Duodenal mucosa (tissue), 2 donors: ENCODE measurements around the gene GRK2.

Experiments
- H3K27ac ChIP-seq: one replicate; pipeline ENCODE4 v1.7.0; 2013; ENCODE audit warnings: low read depth, low read length
- H3K27me3 ChIP-seq, 2 donors: one replicate each; pipeline ENCODE4 v1.7.0; 2013; ENCODE audit warnings: low read length in 2 of 2, control low read depth in 1 of 2; ENCODE audit not compliant: insufficient read depth in 2 of 2, control insufficient read depth in 1 of 2
- H3K36me3 ChIP-seq, 2 donors: one replicate each; pipeline ENCODE4 v1.7.0; 2013; ENCODE audit warnings: low read length in 2 of 2, control low read depth in 1 of 2; ENCODE audit not compliant: insufficient read depth in 2 of 2, control insufficient read depth in 1 of 2
- H3K4me1 ChIP-seq, 2 donors: one replicate each; pipeline ENCODE4 v1.7.0; 2013; ENCODE audit warnings: low read length in 2 of 2, control low read depth in 1 of 2; ENCODE audit not compliant: insufficient read depth in 2 of 2, control insufficient read depth in 1 of 2
- H3K4me3 ChIP-seq, 2 donors: one replicate each; pipeline ENCODE4 v1.7.0; 2013; ENCODE audit warnings: low read length in 2 of 2, low read depth in 1 of 2
- H3K9ac ChIP-seq, 2 donors: one replicate each; pipeline ENCODE4 v1.7.0; 2013; ENCODE audit warnings: low read length in 2 of 2, low read depth in 1 of 2
- H3K9me3 ChIP-seq, 2 donors: one replicate each; pipeline ENCODE4 v1.7.0; 2013; ENCODE audit warnings: low read length in 2 of 2, control low read depth in 1 of 2; ENCODE audit not compliant: control insufficient read depth in 1 of 2

The GRK2 gene

GRCh38 chr11:67277231-67277961, 11.1 kb downstream of the GRK2 start:
- H3K9me3 ChIP-seq = no peaks in the 10 kb centered on the region
- H3K27me3 ChIP-seq = no peaks in the 10 kb centered on the region
- H3K4me3 ChIP-seq = peak overlapping the region; percentile 63 to 64
- H3K4me1 ChIP-seq = peaks cover 49 to 70% of the 10 kb centered on the region in 2 donors
- H3K27ac ChIP-seq = peak overlapping the region; percentile 87
- H3K36me3 ChIP-seq = peaks cover 34 to 57% of the 10 kb centered on the region in 2 donors
- peak overlapping the region; percentile 44 to 59 for H3K9ac ChIP-seq

DNA sequence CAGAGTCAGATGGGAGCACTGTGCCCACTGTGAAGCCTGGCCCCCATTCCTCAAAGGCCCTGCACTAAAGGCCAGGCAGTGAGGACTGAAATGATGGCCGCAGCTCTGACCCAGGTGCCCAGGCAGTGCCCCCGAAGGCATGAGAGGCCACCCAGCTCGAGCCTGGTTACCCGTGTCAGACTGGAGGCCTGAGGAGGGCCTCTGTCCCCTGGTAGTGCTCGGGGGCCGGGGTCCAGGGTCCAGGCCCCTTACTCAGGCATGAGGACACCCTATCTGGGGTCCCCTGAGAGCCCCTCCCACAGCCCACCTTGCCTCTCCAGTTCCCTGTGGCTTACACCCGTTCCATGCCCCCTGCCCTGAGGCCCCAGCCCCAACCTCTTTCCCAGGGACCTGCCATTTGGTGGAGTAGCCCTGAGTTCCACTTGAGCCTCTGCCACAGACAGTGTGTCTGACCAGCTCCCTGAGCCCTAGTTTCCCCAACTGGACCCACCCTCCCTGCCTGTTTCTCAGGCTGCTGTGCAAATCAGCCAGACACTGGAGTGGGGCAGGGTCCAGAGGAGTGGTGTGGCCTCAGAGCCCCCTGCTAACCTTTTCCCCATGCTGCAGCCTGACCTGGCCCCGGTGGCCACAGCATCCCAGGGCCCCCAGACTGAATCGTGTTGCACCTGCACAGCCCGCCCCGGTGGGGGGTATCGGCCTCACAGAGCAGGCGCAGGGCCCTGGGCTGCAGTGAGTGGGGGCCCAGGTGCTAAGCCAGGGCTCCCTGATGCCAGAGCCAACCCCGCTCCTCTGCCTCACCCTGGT, 12.1 kb downstream of the GRK2 start:
- no peaks in the 10 kb centered on the region for H3K9me3 ChIP-seq
- H3K4me3 ChIP-seq = peak overlapping the region in 1 of 2 donors; percentile 64
- peak overlapping the region; percentile 44 to 59 for H3K9ac ChIP-seq
- H3K36me3 ChIP-seq = peaks cover 43 to 59% of the 10 kb centered on the region in 2 donors
- H3K4me1 ChIP-seq = peaks cover 40 to 60% of the 10 kb centered on the region in 2 donors
- H3K27me3 ChIP-seq = no peaks in the 10 kb centered on the region
- peak overlapping the region; percentile 68 for H3K27ac ChIP-seq

DNA sequence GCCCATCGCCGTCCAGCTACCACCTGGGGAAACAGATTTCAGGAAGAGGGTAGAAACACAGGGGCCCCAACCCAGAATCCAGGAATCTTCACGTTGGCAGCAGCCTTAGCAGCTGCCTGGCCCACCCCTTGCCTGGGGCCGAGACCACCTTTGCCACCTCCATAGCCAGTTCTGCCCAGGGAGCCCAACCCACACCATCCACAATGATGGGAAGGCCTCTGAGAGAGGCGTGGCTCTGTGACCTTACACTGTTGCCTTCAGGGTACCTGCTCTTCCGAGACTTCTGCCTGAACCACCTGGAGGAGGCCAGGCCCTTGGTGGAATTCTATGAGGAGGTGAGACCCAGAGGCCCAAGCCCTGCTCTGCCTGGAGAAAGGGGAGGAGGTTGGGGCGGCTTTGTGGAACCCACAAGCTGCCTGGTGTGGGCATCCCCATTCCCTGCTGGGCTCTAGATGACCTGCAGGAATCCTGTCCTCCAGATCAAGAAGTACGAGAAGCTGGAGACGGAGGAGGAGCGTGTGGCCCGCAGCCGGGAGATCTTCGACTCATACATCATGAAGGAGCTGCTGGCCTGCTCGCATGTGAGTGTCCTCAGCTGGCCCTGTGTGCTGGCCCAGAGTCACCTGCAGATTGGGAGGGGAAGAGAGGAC, 12.8 kb downstream of the GRK2 start:
- H3K36me3 ChIP-seq = peaks cover 50 to 66% of the 10 kb centered on the region in 2 donors
- peak overlapping the region; percentile 32 for H3K27ac ChIP-seq
- peak overlapping the region in 1 of 2 donors; percentile 44 for H3K9ac ChIP-seq
- H3K4me1 ChIP-seq = peaks cover 38 to 53% of the 10 kb centered on the region in 2 donors
- no peak overlapping the region for H3K4me3 ChIP-seq
- no peaks in the 10 kb centered on the region for H3K27me3 ChIP-seq
- H3K9me3 ChIP-seq = no peaks in the 10 kb centered on the region

DNA sequence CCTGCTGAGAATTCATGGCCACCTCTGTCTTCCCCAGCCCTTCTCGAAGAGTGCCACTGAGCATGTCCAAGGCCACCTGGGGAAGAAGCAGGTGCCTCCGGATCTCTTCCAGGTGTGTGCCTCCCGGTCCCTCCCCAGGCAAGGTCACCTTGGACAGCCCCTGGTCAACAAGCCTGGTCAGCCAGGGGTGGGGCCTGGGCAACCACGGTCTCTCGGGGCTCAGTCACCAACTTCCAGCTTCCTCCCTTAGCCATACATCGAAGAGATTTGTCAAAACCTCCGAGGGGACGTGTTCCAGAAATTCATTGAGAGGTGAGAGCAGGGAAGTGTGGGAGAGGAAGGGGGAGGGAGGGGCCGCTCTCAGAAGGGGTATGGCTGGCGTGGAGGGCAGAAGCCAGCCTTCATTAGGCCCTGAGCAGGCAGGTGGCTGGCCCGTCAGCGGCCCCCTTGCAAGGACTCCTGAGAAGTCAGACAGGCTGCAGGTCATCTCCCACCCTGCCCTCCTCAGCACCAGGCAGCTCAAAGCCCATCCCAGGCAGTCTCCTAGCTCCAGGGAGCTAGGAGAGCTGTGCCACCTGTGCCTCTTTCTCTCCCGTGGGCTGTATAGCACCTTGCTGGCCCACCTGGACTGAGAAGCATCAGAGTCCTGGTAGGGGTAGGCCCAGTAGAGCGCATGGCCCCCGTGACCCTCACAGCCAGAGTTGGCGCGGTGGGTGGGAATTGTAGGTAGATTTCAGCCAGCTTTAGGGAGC, 13.5 kb downstream of the GRK2 start:
- Histone ChIP-seq H3K4me3 (no peak overlapping the region), H3K4me1 (peaks cover 35 to 46% of the 10 kb centered on the region in 2 donors), H3K27ac (no peak overlapping the region), H3K9ac (no peak overlapping the region), H3K36me3 (peaks cover 51 to 72% of the 10 kb centered on the region in 2 donors), H3K27me3 (no peaks in the 10 kb centered on the region), H3K9me3 (no peaks in the 10 kb centered on the region)

GRCh38 chr11:67280341-67280787, 14.1 kb downstream of the GRK2 start:
- peaks cover 53 to 77% of the 10 kb centered on the region in 2 donors for H3K36me3 ChIP-seq
- peaks cover 32 to 43% of the 10 kb centered on the region in 2 donors for H3K4me1 ChIP-seq

DNA sequence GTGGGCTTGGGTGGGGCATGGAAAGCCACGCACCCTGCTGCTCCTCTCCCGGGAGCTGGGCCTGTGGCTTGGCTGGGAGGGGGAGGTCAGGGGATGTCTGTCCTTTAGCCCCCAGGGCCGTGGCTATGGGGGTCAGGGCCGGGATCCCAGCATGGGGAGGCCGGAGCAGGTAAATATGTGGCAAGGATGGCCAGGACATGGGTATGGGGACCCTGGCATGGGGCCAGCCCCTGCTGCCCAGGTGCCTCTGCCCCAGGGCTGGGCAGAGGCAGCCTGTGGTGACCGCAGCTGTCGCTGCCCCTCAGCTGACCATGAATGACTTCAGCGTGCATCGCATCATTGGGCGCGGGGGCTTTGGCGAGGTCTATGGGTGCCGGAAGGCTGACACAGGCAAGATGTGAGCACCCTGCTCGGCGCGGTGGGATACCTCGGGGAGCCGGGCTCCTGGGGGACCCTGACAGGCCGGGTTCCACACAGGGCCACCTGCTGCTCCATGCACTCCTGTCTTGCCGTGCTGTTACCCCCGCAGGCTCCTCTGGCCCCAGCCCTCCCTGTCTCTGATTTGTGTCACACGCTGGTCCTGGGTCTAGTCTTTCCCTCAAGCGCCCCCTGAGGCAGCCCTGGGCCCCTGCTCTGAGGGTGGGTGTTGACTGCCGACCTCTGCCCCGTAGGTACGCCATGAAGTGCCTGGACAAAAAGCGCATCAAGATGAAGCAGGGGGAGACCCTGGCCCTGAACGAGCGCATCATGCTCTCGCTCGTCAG, 14.7 kb downstream of the GRK2 start:
- H3K4me1 ChIP-seq = peaks cover 29 to 37% of the 10 kb centered on the region in 2 donors
- no peak overlapping the region for H3K4me3 ChIP-seq
- no peak overlapping the region for H3K9ac ChIP-seq
- H3K27me3 ChIP-seq = no peaks in the 10 kb centered on the region
- no peak overlapping the region for H3K27ac ChIP-seq
- peaks cover 59 to 77% of the 10 kb centered on the region in 2 donors for H3K36me3 ChIP-seq
- no peaks in the 10 kb centered on the region for H3K9me3 ChIP-seq

More at GRCh38 chr11:67280341-67280787, 14.1 kb downstream of the GRK2 start:
- no peak overlapping the region for H3K4me3 ChIP-seq
- H3K9me3 ChIP-seq = no peaks in the 10 kb centered on the region
- H3K27ac ChIP-seq = no peak overlapping the region
- no peak overlapping the region for H3K9ac ChIP-seq
- no peaks in the 10 kb centered on the region for H3K27me3 ChIP-seq

DNA sequence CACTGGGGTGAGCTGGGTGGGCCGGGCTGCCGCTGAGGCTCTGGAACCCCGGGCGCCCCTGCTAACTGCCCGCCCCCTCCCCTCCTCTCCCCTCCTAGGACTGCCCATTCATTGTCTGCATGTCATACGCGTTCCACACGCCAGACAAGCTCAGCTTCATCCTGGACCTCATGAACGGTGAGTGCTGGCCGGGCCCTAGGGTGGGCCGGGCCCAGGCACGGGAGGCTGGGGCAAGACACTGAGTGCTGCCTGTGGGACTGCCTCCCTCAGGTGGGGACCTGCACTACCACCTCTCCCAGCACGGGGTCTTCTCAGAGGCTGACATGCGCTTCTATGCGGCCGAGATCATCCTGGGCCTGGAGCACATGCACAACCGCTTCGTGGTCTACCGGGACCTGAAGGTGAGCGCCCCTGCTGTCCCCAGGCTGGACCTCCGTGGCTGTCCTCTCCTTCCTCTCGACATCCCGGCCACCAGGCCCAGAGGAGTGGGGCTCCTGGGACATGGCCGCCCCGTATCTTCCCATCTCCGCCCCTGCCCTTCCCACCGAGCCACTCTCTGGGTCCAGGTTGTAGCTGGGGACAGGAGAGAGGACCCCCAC, 15.4 kb downstream of the GRK2 start:
- Histone ChIP-seq H3K27ac (no peak overlapping the region), H3K27me3 (no peaks in the 10 kb centered on the region), H3K4me3 (no peak overlapping the region), H3K9ac (no peak overlapping the region), H3K4me1 (peaks cover 26 to 33% of the 10 kb centered on the region in 2 donors), H3K9me3 (no peaks in the 10 kb centered on the region), H3K36me3 (peaks cover 63 to 84% of the 10 kb centered on the region in 2 donors)

DNA sequence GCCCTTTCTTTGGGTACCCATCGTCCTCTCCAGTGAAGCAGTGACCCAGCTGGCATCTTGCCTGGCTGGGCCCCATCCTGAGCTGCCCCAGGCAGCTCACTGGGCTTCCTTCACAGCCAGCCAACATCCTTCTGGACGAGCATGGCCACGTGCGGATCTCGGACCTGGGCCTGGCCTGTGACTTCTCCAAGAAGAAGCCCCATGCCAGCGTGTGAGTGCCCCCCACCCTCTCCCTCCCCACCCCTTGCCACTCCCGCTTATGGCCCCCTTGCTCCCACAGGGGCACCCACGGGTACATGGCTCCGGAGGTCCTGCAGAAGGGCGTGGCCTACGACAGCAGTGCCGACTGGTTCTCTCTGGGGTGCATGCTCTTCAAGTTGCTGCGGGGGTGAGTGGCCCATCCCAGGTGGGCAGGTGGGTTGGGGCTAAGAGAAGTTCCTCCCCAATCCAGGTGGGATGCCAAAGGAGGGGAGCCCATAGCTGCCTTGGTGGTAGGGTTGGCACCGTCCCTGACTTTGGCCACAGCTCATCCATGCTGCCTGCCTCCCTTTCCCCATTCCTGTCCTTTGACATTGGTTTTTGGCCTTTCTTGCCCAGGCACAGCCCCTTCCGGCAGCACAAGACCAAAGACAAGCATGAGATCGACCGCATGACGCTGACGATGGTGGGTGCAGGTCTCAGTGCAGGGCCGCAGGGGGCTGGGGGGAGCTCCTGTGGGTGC, 16.0 kb downstream of the GRK2 start:
- H3K9ac ChIP-seq = no peak overlapping the region
- no peaks in the 10 kb centered on the region for H3K9me3 ChIP-seq
- H3K4me1 ChIP-seq = peaks cover 25 to 33% of the 10 kb centered on the region in 2 donors
- peaks cover 65 to 89% of the 10 kb centered on the region in 2 donors for H3K36me3 ChIP-seq
- H3K4me3 ChIP-seq = no peak overlapping the region
- no peaks in the 10 kb centered on the region for H3K27me3 ChIP-seq
- H3K27ac ChIP-seq = no peak overlapping the region
